Measurements from ENCODE around the gene IGF1R.

The IGF1R gene

GRCh38 chr15:98731712-98732450 lies 83.5 kb downstream of the IGF1R start:
- Mint-ChIP-seq H3K9me3 (no peaks in the 10 kb centered on the region), H3K4me1 (peaks cover 25% of the 10 kb centered on the region)
- ATAC-seq: no peak

GRCh38 chr15:98733098-98733497 lies 84.8 kb downstream of the IGF1R start:
- H3K4me3 Mint-ChIP-seq: no peak overlapping the region
- no peaks in the 10 kb centered on the region for H3K9me3 Mint-ChIP-seq
- peaks cover 25% of the 10 kb centered on the region for H3K4me1 Mint-ChIP-seq
- no peaks in the 10 kb centered on the region for H3K27me3 Mint-ChIP-seq
- ATAC-seq: no peak
- H3K36me3 Mint-ChIP-seq: no peaks in the 10 kb centered on the region
- no peak overlapping the region for H3K27ac Mint-ChIP-seq

More at GRCh38 chr15:98731712-98732450, 83.5 kb downstream of the IGF1R start:
- Mint-ChIP-seq H3K36me3 (no peaks in the 10 kb centered on the region), H3K4me3 (no peak overlapping the region), H3K27me3 (no peaks in the 10 kb centered on the region), H3K27ac (no peak overlapping the region)

- ATAC-seq: no peak
- no peak overlapping the region for H3K27ac Mint-ChIP-seq
- no peak overlapping the region for H3K4me3 Mint-ChIP-seq
- H3K9me3 Mint-ChIP-seq: no peaks in the 10 kb centered on the region
- H3K4me1 Mint-ChIP-seq: peaks cover 20% of the 10 kb centered on the region
- no peaks in the 10 kb centered on the region for H3K36me3 Mint-ChIP-seq
- no peaks in the 10 kb centered on the region for H3K27me3 Mint-ChIP-seq
These were observed 86.3 kb downstream of the IGF1R start for GRCh38 chr15:98734466-98735199.

GRCh38 chr15:98735304-98735703 lies 87.0 kb downstream of the IGF1R start:
- Mint-ChIP-seq H3K9me3 (no peaks in the 10 kb centered on the region), H3K36me3 (no peaks in the 10 kb centered on the region), H3K4me1 (peaks cover 19% of the 10 kb centered on the region), H3K27me3 (no peaks in the 10 kb centered on the region), H3K27ac (no peak overlapping the region), H3K4me3 (no peak overlapping the region)
- no peak for ATAC-seq

- H3K4me1 Mint-ChIP-seq: peaks cover 19% of the 10 kb centered on the region
- no peak overlapping the region for H3K27ac Mint-ChIP-seq
- ATAC-seq: no peak
- no peaks in the 10 kb centered on the region for H3K27me3 Mint-ChIP-seq
- H3K4me3 Mint-ChIP-seq: no peak overlapping the region
- no peaks in the 10 kb centered on the region for H3K9me3 Mint-ChIP-seq
- no peaks in the 10 kb centered on the region for H3K36me3 Mint-ChIP-seq
These were observed 87.7 kb downstream of the IGF1R start for GRCh38 chr15:98735895-98736617.

- H3K27ac Mint-ChIP-seq: no peak overlapping the region
- no peaks in the 10 kb centered on the region for H3K27me3 Mint-ChIP-seq
- H3K36me3 Mint-ChIP-seq: no peaks in the 10 kb centered on the region
- H3K4me3 Mint-ChIP-seq: no peak overlapping the region
- no peak for ATAC-seq
- peaks cover 19% of the 10 kb centered on the region for H3K4me1 Mint-ChIP-seq
- no peaks in the 10 kb centered on the region for H3K9me3 Mint-ChIP-seq
These were observed 88.8 kb downstream of the IGF1R start for GRCh38 chr15:98737159-98737558.

GRCh38 chr15:98737721-98738120 lies 89.4 kb downstream of the IGF1R start:
- Mint-ChIP-seq H3K4me3 (no peak overlapping the region), H3K27ac (no peak overlapping the region), H3K4me1 (peaks cover 19% of the 10 kb centered on the region), H3K27me3 (no peaks in the 10 kb centered on the region), H3K9me3 (no peaks in the 10 kb centered on the region), H3K36me3 (no peaks in the 10 kb centered on the region)
- ATAC-seq: no peak

GRCh38 chr15:98738689-98739401 lies 90.5 kb downstream of the IGF1R start:
- no peak for ATAC-seq
- Mint-ChIP-seq H3K27me3 (no peaks in the 10 kb centered on the region), H3K36me3 (no peaks in the 10 kb centered on the region), H3K4me1 (peaks cover 19% of the 10 kb centered on the region), H3K27ac (no peak overlapping the region), H3K4me3 (no peak overlapping the region), H3K9me3 (no peaks in the 10 kb centered on the region)

- Mint-ChIP-seq H3K36me3 (no peaks in the 10 kb centered on the region), H3K27me3 (no peaks in the 10 kb centered on the region), H3K4me1 (peaks cover 20% of the 10 kb centered on the region), H3K9me3 (no peaks in the 10 kb centered on the region), H3K4me3 (no peak overlapping the region), H3K27ac (no peak overlapping the region)
- no peak for ATAC-seq
These were observed 92.0 kb downstream of the IGF1R start for GRCh38 chr15:98740295-98740694.

- Mint-ChIP-seq H3K4me3 (no peak overlapping the region), H3K9me3 (no peaks in the 10 kb centered on the region), H3K4me1 (peaks cover 22% of the 10 kb centered on the region), H3K36me3 (no peaks in the 10 kb centered on the region), H3K27me3 (no peaks in the 10 kb centered on the region), H3K27ac (no peak overlapping the region)
- ATAC-seq: no peak
These were observed 92.6 kb downstream of the IGF1R start for GRCh38 chr15:98740963-98741362.

GRCh38 chr15:98743177-98743576 lies 94.8 kb downstream of the IGF1R start:
- H3K4me3 Mint-ChIP-seq: no peak overlapping the region
- H3K9me3 Mint-ChIP-seq: no peaks in the 10 kb centered on the region
- peaks cover 32% of the 10 kb centered on the region for H3K4me1 Mint-ChIP-seq
- ATAC-seq: no peak
- no peaks in the 10 kb centered on the region for H3K27me3 Mint-ChIP-seq
- no peak overlapping the region for H3K27ac Mint-ChIP-seq
- no peaks in the 10 kb centered on the region for H3K36me3 Mint-ChIP-seq

GRCh38 chr15:98744506-98744905 lies 96.2 kb downstream of the IGF1R start:
- no peak for ATAC-seq
- Mint-ChIP-seq H3K36me3 (no peaks in the 10 kb centered on the region), H3K27ac (no peak overlapping the region), H3K4me1 (peaks cover 32% of the 10 kb centered on the region), H3K9me3 (no peaks in the 10 kb centered on the region), H3K27me3 (no peaks in the 10 kb centered on the region), H3K4me3 (no peak overlapping the region)

- H3K27me3 Mint-ChIP-seq: no peaks in the 10 kb centered on the region
- H3K4me3 Mint-ChIP-seq: no peak overlapping the region
- no peaks in the 10 kb centered on the region for H3K9me3 Mint-ChIP-seq
- ATAC-seq: no peak
- H3K4me1 Mint-ChIP-seq: peaks cover 32% of the 10 kb centered on the region
- no peaks in the 10 kb centered on the region for H3K36me3 Mint-ChIP-seq
- no peak overlapping the region for H3K27ac Mint-ChIP-seq
These were observed 96.8 kb downstream of the IGF1R start for GRCh38 chr15:98745179-98745578.

- Mint-ChIP-seq H3K9me3 (no peaks in the 10 kb centered on the region), H3K36me3 (no peaks in the 10 kb centered on the region), H3K27ac (no peak overlapping the region), H3K4me1 (peaks cover 32% of the 10 kb centered on the region), H3K27me3 (no peaks in the 10 kb centered on the region), H3K4me3 (no peak overlapping the region)
- no peak for ATAC-seq
These were observed 97.5 kb downstream of the IGF1R start for GRCh38 chr15:98745650-98746374.
